ENCODE data around the gene MYRF. TPM values are rescaled to one million over a fixed set of nuclear protein-coding genes. Genes with fewer than 3 reads are reported as not detected.

MYRF gene
- total RNA-seq, 1 donor, result 0.36 TPM

- Histone ChIP-seq H3K4me2 (ENCODE audit: insufficient read depth, low read length) (no peak overlapping the region), H3K27ac (ENCODE audit: low read depth, low read length) (no peak overlapping the region), H3K4me3 (ENCODE audit: insufficient read depth, low read length) (no peak overlapping the region), H3K4me1 (ENCODE audit: insufficient read depth, low read length) (peaks cover 7% of the 10 kb centered on the region), H3K36me3 (ENCODE audit: insufficient read depth, low read length) (no peaks in the 10 kb centered on the region), H4K20me1 (ENCODE audit: insufficient read depth, low read length) (peaks cover 12% of the 10 kb centered on the region), H3K9me3 (ENCODE audit: low read depth, low read length) (no peaks in the 10 kb centered on the region), H2AFZ (ENCODE audit: low read length) (no peak overlapping the region), H3K27me3 (ENCODE audit: insufficient read depth, low read length) (no peaks in the 10 kb centered on the region), H3K79me2 (ENCODE audit: insufficient read depth, low read length) (peaks cover 14% of the 10 kb centered on the region)
- TF ChIP-seq CTCF (IDR thresholded peaks at IDR 0.05; ENCODE audit: extremely low read depth, low read depth, low read length), result no peak
- no peak for DNase-seq (ENCODE audit: insufficient read length, low spot score, missing footprints)
These were observed 39.6 kb upstream of the MYRF start for GRCh38 chr11:61712846-61713245.

- Histone ChIP-seq H3K4me3 (ENCODE audit: insufficient read depth, low read length) (no peak overlapping the region), H3K4me1 (ENCODE audit: insufficient read depth, low read length) (peaks cover 12% of the 10 kb centered on the region), H4K20me1 (ENCODE audit: insufficient read depth, low read length) (peaks cover 12% of the 10 kb centered on the region), H2AFZ (ENCODE audit: low read length) (no peak overlapping the region), H3K27me3 (ENCODE audit: insufficient read depth, low read length) (no peaks in the 10 kb centered on the region), H3K79me2 (ENCODE audit: insufficient read depth, low read length) (peaks cover 17% of the 10 kb centered on the region), H3K27ac (ENCODE audit: low read depth, low read length) (no peak overlapping the region), H3K4me2 (ENCODE audit: insufficient read depth, low read length) (no peak overlapping the region), H3K9me3 (ENCODE audit: low read depth, low read length) (no peaks in the 10 kb centered on the region), H3K36me3 (ENCODE audit: insufficient read depth, low read length) (no peaks in the 10 kb centered on the region)
- DNase-seq (ENCODE audit: insufficient read length, low spot score, missing footprints), result no peak
- TF ChIP-seq CTCF (IDR thresholded peaks at IDR 0.05; ENCODE audit: extremely low read depth, low read depth, low read length), result no peak
These were observed 39.0 kb upstream of the MYRF start for GRCh38 chr11:61713464-61713863.

GRCh38 chr11:61713906-61714305 lies 38.5 kb upstream of the MYRF start:
- DNase-seq (ENCODE audit: insufficient read length, low spot score, missing footprints), result no peak
- no peaks in the 10 kb centered on the region for H3K27me3 ChIP-seq (ENCODE audit: insufficient read depth, low read length)
- H3K4me3 ChIP-seq (ENCODE audit: insufficient read depth, low read length), result no peak overlapping the region
- H3K9me3 ChIP-seq (ENCODE audit: low read depth, low read length), result no peaks in the 10 kb centered on the region
- no peak overlapping the region for H2AFZ ChIP-seq (ENCODE audit: low read length)
- H3K36me3 ChIP-seq (ENCODE audit: insufficient read depth, low read length), result no peaks in the 10 kb centered on the region
- H3K27ac ChIP-seq (ENCODE audit: low read depth, low read length), result no peak overlapping the region
- peaks cover 20% of the 10 kb centered on the region for H3K79me2 ChIP-seq (ENCODE audit: insufficient read depth, low read length)
- no peak overlapping the region for H3K4me2 ChIP-seq (ENCODE audit: insufficient read depth, low read length)
- H4K20me1 ChIP-seq (ENCODE audit: insufficient read depth, low read length), result peaks cover 9% of the 10 kb centered on the region
- no peak for TF ChIP-seq CTCF (IDR thresholded peaks at IDR 0.05; ENCODE audit: extremely low read depth, low read depth, low read length)
- peaks cover 14% of the 10 kb centered on the region for H3K4me1 ChIP-seq (ENCODE audit: insufficient read depth, low read length)

- H3K4me3 ChIP-seq (ENCODE audit: insufficient read depth, low read length), result no peak overlapping the region
- H3K4me1 ChIP-seq (ENCODE audit: insufficient read depth, low read length), result peaks cover 18% of the 10 kb centered on the region
- no peak overlapping the region for H2AFZ ChIP-seq (ENCODE audit: low read length)
- peaks cover 24% of the 10 kb centered on the region for H3K79me2 ChIP-seq (ENCODE audit: insufficient read depth, low read length)
- DNase-seq (ENCODE audit: insufficient read length, low spot score, missing footprints), result no peak
- H3K4me2 ChIP-seq (ENCODE audit: insufficient read depth, low read length), result no peak overlapping the region
- no peak for TF ChIP-seq CTCF (IDR thresholded peaks at IDR 0.05; ENCODE audit: extremely low read depth, low read depth, low read length)
- peaks cover 9% of the 10 kb centered on the region for H4K20me1 ChIP-seq (ENCODE audit: insufficient read depth, low read length)
- no peak overlapping the region for H3K27ac ChIP-seq (ENCODE audit: low read depth, low read length)
- no peaks in the 10 kb centered on the region for H3K27me3 ChIP-seq (ENCODE audit: insufficient read depth, low read length)
- H3K9me3 ChIP-seq (ENCODE audit: low read depth, low read length), result no peaks in the 10 kb centered on the region
- H3K36me3 ChIP-seq (ENCODE audit: insufficient read depth, low read length), result no peaks in the 10 kb centered on the region
These were observed 38.1 kb upstream of the MYRF start for GRCh38 chr11:61714316-61714715.

Data from osteoblast (primary cell).